GM21723 (cell line): ENCODE results near the gene SV2C.
A peak's percentile ranks its signal among the peaks of the same experiment; 100 is the strongest.
"Not testable (repeated sequence)": the region's sequence is repeated elsewhere in the genome, so short reads cannot be mapped to it uniquely, and the experiment has no call there.

Source experiments
- ATAC-seq: cut with Tn5 transposase; IDR thresholded peaks from one replicate; pipeline ENCODE4 v1.9.1; 2021; ENCODE audit warnings: mild to moderate bottlenecking, moderate library complexity; ENCODE audit not compliant: unreplicated experiment

SV2C gene

GRCh38 chr5:76334574-76334973 lies 251.4 kb downstream of the SV2C start:
- ATAC-seq, result no peak

GRCh38 chr5:76335451-76335850 lies 252.3 kb downstream of the SV2C start:
- not testable (repeated sequence) for ATAC-seq

- ATAC-seq, result not testable (repeated sequence)
These were observed 253.1 kb downstream of the SV2C start for GRCh38 chr5:76336253-76336809.

DNA sequence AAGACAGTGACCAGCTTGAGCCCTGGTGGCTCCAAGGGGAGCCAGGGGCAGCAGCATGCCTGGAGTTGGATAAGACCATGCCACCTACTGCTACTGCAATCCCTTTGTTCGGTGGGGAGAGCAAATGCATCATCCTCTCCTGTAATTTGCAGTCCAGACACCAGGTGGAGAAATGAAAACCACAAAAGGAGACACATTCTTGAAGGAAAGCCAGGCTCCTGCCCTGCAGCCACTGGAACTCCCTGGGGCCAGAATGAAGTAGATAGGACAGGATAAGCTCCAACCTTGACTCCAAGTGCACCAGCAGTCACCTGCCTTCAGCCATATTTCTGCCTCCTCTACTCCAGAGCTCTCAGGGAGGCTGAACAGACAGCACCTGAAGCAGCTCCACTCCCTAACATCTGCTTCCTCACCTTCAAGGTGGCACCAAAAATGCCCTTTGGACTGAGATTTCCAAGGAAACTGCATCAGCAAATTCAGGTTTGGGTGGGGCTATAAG lies 254.8 kb downstream of the SV2C start:
- peak; percentile 78 for ATAC-seq

GRCh38 chr5:76339919-76340318 lies 256.7 kb downstream of the SV2C start:
- no peak for ATAC-seq

DNA sequence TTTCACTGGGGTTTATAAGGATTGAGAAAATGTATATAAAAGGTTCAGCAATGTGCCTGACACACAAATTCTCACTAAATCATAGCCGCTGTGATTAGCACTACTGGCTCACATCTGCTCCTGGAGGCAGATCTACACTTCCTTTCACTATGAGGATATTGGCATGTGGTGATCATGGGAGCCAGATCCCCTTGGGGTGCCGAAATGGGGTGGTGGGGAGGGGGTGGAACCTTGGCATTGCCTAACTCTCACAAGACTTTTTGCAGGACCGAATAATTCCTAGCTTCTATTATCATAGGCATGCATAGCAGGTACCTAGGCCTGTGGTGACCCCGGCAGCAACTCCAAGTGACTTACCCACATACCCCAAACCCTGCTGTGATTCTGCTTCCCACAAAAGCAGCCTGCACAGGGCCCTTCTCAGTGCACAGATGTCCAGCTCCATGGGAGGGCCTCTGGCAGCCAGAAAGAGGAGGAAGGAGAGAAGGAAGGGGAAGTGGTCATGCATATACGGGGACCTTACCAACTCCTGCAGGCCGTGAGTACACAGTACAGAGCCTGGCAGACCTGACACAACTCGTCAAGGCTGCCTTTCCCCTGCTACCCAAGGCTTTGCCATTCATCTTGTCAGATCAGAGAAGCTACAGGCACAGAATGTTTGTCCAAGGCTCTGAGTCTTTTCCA lies 258.6 kb downstream of the SV2C start:
- no peak for ATAC-seq

DNA sequence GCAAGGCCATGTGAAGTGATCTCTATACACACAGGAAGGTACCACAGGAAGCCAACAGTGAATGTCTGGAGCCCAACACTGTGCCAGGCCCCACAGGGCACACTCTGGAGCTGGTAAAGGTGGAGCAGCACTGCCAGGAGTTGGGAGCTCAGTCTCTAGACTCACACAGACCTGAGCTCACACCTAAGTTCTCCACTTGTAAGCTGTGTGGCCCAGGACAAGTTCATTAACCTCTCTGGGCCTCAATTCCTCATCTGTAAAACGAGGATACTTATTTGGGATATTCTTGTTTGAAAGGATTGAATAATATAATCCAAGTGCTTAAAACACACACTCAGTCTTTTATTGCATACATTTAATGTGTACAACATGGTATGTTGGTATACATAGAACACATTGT lies 259.3 kb downstream of the SV2C start:
- ATAC-seq, result no peak

DNA sequence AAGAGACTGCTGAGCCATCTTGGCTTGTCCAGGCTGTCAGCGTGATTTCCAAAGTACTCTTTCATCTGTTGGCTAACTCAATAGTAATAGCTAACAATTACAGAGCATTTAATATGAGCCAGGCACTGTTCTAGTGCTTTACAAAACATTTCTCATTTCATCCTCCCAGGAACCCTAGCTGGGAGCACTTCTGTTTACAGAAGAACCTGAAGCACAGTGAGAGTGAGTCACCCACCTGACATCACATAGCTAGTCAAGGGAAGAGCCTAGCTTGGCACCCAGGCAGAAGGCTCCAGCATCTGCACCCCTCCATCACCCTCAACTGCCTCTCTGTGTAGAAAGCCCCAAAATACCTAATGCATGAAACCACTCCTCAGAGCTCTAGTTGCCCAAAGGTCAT lies 262.4 kb downstream of the SV2C start:
- no peak for ATAC-seq

- ATAC-seq, result peak; percentile 33
These were observed 268.0 kb downstream of the SV2C start for GRCh38 chr5:76351176-76351575.

DNA sequence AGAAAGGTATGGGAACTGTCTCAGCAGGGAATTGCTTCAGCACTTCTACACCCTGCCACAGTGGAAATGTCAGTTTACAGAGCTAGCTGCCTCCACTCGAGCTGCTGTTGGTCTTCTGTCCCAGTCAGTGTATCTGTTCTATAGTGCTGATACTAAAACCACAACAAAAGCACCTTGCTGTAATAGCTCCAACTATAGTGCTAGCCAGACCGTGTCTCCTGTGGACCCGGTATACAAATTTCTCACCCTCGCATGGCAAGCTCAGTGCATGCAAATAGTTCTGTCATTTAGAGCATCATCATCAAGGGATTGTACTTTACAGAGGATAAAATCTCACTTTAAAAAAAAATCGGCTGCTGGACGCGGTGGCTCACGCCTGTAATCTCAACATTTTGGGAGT lies 268.4 kb downstream of the SV2C start:
- ATAC-seq, result peak; percentile 100

DNA sequence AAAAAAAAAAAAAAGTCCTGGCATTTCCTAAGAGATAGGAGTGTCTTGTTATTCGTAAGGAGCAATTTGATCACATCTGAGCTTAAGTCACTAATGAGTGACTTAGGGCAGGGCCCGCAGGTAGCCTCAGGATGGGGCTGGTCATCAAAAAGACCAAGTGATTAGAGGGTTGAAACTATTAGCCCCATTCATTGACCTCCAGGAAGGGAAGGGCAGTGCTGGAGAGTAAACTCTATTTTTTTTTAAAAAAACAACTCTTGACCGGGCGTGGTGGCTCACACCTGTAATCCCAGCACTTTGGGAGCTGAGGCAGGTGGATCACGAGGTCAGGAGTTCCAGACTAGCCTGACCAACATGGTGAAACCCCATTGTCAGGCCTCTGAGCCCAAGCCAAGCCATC lies 273.7 kb downstream of the SV2C start:
- ATAC-seq, result no peak

- no peak for ATAC-seq
These were observed 280.4 kb downstream of the SV2C start for GRCh38 chr5:76363352-76364225.

- no peak for ATAC-seq
These were observed 281.0 kb downstream of the SV2C start for GRCh38 chr5:76364226-76364589.

GRCh38 chr5:76365561-76365960 lies 282.4 kb downstream of the SV2C start:
- no peak for ATAC-seq

- no peak for ATAC-seq
These were observed 283.4 kb downstream of the SV2C start for GRCh38 chr5:76366596-76366995.

DNA sequence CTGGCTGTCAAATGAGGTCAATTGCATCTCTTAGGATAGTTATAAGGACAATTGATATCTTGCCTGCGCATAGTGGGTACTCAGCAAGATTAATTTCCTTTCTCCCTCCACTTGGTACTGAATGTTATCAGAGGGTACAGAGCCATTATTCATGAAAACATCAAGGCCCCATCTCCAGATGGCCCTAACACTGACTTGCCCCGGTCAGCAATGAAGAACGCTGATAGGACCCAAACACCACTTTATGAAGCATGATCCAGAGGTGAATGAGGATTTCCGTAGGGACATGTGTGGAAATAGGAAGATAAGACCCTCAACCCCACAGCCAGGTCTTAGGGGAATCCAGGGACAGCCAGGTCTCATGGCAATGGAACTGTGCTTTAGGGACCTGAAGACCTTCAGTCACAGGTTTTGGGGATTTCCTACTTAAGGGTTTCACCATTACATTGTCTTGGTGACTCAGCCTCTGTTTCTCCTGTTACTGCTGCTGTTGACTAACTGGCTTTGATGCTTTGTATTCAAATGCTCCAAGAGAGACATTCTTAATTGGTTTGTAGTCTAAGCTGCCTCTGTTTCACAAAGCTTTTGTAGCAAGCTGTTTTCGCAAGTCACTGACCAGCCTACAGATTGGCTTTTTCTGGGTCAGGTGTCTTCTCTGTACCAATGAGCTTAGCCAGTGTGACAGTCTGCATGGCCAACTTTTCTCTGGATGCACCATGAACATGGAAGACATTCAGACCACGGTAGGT lies 284.6 kb downstream of the SV2C start:
- ATAC-seq, result peak; percentile 69

- ATAC-seq, result no peak
These were observed 285.8 kb downstream of the SV2C start for GRCh38 chr5:76368941-76369340.

- ATAC-seq, result not testable (repeated sequence)
These were observed 286.5 kb downstream of the SV2C start for GRCh38 chr5:76369668-76370067.

DNA sequence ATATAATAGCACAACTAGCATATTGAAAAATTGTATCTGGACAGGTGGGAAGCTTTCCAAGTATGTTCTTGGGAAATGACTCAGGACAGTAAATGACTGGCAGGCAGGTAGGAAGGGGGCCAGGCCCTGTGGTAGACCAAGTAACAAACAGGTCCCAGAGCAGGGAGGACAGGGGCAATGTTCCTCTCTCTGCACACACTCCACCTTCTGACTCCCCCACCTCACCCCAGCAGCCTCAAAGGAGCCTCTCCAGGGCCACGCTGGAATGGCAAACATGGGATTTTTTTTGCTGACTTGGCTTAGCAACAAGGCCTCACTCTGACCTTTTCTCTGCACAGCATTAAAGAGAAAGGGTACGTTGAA lies 288.8 kb downstream of the SV2C start:
- ATAC-seq, result no peak

- ATAC-seq, result no peak
These were observed 289.3 kb downstream of the SV2C start for GRCh38 chr5:76372323-76373054.
